ENCODE measurements around the gene POLR3G. TPM values are rescaled to one million over a fixed set of nuclear protein-coding genes. Genes with fewer than 3 reads are reported as not detected.

The POLR3G gene
- total RNA-seq, 1 experiment from 2014 or later, result 11.5 TPM

DNA sequence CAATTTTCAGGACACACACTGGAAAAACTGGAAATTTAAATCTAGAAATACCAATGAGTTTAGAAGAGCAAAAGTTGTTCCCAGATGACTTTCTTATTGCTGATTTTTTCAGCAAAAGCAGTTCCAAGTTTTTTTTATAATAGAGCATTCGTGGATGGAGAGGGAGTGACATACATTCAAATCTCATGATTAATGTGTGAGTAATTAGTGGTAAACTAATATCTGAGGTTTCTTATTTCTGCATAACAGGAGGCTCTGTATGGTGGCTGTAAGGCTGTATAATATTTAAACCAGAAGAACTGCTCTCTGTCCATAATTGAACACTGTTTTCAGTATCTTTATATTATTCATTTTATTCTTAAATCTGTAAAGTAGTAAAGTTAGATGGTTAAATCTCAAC lies 28.9 kb downstream of the POLR3G start:
- DNase-seq (ENCODE audit: low read depth), result peak; percentile 12

DNA sequence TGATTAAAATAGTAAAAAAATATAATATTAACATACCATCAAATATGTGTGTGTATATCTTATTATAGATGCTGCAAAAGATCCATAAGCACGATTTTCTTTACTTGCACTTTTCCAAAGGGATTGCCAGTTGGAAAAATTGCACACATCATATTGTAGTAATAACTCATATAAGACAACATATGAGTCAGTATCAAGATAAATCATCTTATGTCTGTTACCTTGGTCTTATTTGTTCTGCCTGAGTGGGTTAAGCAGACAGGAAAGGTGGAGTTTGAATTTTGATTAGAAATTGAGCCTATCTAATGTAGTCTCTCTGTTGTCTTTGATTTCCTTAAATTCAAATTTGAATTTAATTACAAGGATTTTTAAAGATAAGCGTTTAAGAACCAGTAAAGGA lies 30.1 kb downstream of the POLR3G start:
- DNase-seq (ENCODE audit: low read depth), result peak; percentile 13

DNA sequence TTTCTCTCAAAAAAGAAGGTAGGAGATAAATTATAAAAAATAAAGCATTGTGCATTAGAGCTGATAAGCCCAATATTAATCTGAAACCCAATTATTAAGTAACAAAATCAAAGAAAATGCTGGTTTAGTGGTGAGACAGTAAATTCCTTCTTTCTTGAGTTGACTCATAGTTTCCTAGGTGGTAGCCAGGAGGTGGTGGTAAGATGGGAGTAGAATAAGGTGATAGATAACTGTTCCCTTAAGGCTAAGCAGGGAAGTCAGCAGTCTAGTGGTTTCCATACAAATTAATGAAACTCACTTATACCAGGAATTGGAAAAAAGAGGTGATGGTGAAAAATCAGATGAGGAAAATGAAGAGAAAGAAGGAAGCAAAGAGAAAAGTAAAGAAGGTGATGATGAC lies 31.6 kb downstream of the POLR3G start:
- peak; percentile 48 for DNase-seq (ENCODE audit: low read depth)

DNA sequence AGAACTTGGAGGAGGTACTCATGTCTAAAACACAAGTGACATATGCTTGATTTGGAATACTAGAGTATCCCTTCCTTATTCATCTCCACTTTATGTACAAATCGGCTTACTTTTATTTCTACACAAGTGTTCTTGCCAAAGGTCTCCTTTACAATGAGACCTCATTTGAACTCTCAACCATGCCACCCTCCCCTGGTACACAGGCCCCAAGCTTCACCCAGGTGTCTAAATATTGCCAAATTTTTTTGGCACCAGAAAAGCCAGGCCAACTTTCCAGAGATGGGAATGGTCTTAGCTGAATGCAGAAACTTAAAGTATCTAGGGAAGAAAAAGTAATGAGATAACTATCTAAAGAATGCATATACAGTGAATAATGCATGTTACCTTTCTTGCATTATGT lies 35.8 kb downstream of the POLR3G start:
- no peak for DNase-seq (ENCODE audit: low read depth)

- no peak for DNase-seq (ENCODE audit: low read depth)
Measured at GRCh38 chr5:90514520-90514919, 39.9 kb downstream of the POLR3G start.

- no peak for DNase-seq (ENCODE audit: low read depth)
Measured at GRCh38 chr5:90518661-90519060, 44.0 kb downstream of the POLR3G start.

DNA sequence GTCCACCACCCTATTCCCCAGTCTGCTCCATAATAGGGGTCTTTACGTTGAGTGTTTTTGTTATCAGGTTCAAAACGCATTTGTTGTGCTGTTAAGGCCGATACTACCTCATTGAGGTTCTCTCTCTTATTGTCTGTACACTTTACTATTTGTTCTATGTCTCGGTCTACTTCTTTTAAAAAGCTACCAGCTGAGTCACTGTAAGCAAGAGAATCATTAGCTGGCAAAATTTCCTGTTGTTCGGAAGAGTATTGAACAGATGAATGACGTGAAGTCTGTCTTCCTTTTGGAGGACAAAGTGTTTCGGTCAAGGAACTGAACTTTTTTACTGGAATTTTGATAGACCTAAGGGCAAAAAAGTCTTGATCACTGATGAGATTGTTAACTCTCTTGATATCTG lies 44.4 kb downstream of the POLR3G start:
- DNase-seq (ENCODE audit: low read depth), result no peak

- peak; percentile 24 for DNase-seq (ENCODE audit: low read depth)
Measured at GRCh38 chr5:90528601-90529193, 54.0 kb downstream of the POLR3G start.

- DNase-seq (ENCODE audit: low read depth), result peak; percentile 94
Measured at GRCh38 chr5:90529194-90529938, 54.7 kb downstream of the POLR3G start, which contains the start of gene LYSMD3. TSS of gene LYSMD3 (minus strand) at chr5:90529584. CDS start at chr5:90525289, 4,295 bp downstream.

DNA sequence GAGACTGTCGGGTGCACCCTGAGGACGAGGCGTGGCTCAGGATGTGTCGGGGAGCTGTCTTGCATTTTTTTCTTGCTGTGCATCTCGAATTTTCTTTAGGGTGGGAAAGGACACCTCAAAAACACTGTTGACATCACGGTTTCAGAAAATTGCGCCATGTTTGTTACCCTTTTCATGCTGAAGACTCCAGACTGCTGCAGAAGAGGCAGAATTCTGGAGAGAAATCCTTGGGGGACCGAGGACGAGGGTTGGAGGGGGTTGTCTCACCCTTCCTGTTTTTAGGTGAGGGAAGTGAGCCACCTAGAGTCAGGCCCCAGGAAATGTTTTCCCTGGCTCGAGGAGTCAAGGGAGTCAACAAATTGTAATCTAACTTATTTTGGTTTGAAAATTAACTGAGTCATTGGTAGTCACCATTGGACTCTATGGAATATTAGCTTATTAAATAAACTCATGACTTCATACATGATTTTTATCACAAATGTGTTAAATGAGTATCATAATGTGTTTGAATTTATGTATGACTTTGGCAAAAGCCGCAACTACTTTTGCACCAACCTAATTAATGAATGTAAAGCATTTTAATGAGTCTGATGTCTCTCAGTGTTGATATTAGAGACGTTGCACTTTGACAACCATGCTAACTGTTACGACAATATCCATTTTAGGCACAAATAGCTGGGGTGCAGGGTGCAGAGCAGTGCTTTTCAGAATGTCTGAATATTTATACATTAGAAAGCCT lies 55.4 kb downstream of the POLR3G start:
- peak; percentile 81 for DNase-seq (ENCODE audit: low read depth)

DNA sequence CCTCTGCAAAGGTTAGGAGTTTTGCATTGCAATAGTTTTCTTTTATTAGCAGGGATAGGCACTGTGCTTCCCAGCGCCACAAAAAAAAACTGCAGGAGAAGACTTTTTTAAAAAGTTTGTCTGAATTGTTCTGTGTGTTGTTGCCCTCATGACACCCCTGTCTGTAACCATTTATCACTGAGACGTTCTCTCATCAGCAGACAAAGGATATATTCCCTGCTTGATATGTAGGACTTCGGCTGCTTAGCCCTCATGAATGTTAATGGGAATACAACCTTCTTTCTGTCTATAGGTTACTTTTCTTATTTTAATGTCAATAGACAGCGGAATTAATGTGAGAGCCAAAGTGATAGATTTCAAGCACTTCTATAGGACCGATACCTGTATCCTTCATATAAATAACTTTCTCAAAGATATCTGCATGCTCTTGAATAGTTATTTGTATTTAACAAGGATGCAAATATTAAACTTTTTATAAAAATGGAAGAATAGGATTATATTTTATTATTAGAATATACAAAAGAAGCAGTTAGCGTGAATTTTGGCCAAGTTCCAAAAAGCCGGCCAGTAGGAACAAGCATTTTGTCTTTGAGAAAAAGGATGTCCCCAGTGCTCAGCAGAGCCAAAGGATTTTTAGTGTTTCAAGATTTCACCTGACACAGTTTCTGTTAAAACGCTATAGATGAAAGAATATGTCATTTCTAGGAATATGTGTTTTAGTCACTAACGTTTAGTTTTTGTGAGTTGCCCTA lies 56.2 kb downstream of the POLR3G start:
- DNase-seq (ENCODE audit: low read depth), result no peak

DNA sequence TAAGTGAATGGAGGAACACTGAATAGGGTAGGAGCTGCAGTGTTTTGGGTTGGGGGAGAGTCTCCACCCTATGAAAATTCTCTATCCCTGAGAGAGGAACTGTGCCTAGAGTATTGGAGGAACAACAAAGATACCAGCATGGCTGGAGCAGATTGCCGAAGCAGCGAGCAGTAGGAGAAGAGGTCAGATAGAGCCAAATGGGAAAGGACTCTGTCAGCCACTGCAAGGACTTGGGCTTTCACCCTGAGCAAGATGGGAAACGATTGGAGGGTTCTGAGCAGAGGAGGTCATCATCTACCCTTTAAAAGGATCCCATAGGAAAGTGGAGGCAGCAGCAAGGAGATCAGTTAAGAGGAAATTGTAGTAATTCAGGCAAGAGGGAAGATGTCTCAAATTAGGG lies 59.1 kb downstream of the POLR3G start:
- DNase-seq (ENCODE audit: low read depth), result no peak

GRCh38 chr5:90534922-90535321 lies 60.3 kb downstream of the POLR3G start:
- DNase-seq (ENCODE audit: low read depth), result no peak

DNA sequence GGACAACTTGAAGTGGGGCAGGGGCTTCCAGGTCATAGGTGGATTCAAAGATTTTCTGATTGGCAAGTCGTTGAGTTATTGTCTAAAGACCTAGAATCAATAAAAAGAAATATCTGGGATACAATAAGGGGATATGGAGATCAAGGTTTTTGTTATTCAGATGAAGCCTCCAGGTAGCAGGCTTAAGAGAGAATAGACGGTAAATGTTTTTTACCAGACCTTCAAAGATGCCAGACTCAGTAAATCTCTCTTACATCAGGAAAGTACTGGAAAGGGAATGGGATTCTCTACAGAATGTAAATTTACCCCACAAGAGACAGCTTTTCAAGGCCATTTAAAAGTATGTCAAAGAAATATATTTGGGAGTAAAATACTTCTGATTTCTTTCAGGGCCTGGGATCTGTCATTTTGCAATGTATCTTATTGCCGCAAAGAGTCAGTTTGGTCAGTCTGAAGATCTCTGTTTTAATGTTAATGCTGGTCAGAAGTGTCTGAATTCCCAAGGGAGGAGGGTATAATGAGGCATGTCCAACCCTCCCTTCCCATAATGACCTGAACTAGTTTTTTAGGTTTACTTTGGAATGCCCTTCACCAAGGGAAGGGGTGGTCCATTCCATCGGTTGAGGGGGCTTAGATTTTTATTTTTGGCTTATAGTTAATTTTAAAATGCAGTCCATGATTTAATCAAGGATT lies 68.3 kb downstream of the POLR3G start:
- no peak for DNase-seq (ENCODE audit: low read depth)

GRCh38 chr5:90545511-90545910 lies 70.8 kb downstream of the POLR3G start:
- DNase-seq (ENCODE audit: low read depth), result no peak

DNA sequence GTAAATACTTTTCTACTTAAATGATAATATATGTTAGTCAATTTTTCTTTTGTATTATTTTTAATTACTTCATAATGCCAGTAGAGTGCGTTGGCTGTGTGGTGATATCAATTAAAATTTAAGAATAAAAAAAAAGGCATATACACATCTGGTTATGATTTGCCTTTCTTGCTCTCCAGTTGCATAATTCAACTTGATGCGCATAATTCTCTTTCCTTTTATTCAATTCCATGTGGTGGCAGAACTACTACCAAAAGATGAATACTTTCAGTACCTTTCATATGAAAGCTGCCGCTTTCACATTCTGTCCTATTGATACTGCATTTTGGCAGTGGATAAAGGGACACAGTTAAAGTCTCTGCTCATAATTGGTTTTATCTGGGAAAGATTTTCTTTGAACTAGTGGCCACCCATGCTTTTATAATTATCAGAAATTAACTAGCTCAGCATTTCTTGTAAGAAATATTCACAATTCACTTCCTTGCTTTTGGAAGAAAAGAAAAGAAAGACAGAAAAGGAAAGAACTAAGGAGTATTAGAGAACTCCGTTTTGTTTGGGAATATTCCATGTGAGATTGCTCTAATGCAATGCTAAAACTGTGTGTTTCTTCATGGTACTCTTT lies 71.7 kb downstream of the POLR3G start:
- DNase-seq (ENCODE audit: low read depth), result no peak

DNA sequence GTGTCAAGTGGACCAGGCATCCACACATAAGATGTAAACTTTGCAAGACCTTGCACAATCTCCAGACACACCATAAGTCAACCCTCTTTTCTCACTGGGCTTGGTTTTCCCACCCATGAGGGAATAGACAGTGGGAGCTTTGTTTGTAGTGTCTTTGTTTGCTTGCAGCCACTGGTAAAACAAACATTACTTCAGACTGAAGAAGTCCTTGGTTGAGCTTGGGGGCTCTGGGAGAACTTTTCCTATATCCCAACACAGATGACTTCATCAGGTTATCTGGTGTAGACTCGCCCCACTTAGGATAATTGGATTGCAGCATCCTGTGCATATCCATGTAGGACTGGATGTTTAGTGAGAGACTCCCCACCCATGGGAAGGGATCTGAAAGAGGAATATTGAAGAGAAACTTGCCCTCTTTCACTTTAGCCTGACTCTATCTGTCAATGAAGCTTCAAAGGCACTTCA lies 72.4 kb downstream of the POLR3G start:
- no peak for DNase-seq (ENCODE audit: low read depth)

DNA sequence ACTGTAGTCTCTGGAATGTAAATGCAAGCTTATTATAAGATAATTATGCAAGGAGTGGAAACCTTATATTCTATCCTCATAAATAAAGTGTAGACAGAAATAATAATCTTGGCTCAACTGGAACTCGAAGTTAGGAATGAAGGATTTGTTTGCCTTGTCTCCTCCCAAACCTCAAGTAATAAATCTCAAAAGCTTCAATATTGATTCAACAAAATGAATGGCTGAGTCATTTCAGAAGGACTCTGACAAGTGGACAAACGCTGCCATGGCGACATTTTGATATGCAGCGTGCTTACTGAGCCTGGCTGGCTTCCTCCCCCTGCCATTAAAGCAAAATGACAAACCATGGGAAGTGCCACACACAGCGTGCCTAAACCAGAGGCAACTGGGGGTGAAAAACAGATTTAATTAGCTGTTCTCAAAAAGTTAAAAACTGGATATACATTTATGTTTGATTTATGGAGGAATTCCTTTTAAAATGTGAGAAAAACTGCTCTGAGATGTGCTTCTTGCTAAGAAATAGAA lies 73.5 kb downstream of the POLR3G start:
- DNase-seq (ENCODE audit: low read depth), result peak; percentile 34

DNA sequence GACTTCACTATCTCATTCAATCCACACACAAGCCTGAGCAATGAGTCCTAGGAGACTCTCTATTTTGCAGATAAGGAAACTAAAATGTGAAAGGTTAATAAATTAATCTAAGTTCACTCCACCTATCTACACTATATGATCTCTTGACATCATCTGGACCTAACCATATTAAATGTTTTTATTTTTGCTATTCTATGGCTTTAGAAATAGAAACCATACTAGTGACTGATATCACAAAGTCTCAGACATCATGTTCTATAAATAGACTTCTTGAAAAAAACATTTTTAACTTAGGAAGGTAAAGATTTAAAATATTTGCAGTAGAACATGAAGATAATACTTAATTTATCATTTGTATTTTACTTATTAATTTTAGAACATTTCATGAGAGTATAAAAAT lies 74.6 kb downstream of the POLR3G start:
- no peak for DNase-seq (ENCODE audit: low read depth)

DNA sequence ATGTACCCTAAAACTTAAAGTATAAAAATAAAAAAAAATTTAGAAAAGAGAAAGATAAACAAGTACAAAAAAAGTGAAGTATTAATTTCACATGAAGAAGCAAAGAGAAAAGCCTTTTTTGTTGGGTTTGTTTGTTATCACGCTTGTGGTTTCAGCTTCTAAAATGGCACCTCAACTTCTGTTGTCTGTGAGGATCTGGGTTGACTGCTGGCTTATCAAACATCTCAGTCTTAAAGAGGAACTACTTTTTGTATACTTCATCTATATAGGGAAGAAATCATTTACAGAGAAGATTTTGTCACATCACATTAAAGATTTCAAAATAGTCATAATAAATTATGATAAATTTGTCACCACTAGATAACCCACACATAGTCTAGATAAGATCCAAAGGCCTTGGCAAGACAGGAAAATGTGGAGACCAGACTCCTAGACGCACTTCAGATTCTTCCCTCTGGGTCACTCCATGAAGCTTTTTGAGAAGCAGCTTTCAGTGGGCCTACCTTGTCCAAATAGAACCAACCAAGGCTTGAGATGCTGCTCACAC lies 75.1 kb downstream of the POLR3G start:
- DNase-seq (ENCODE audit: low read depth), result no peak

Data from M059J (cell line).